Hematopoietic multipotent progenitor cell treated with erythropoietin and hydrocortisone succinate and interleukin-3 and kit ligand, for 4 days (in vitro differentiated cells): ENCODE data around the gene UGT2B7.
"Not testable (repeated sequence)": the region's sequence is repeated elsewhere in the genome, so short reads cannot be mapped to it uniquely, and the experiment has no call there.

Experiments
- DNase-seq: peaks from one replicate; pipeline ENCODE4 v3.0.0-alpha.2; 2015

Gene UGT2B7

DNA sequence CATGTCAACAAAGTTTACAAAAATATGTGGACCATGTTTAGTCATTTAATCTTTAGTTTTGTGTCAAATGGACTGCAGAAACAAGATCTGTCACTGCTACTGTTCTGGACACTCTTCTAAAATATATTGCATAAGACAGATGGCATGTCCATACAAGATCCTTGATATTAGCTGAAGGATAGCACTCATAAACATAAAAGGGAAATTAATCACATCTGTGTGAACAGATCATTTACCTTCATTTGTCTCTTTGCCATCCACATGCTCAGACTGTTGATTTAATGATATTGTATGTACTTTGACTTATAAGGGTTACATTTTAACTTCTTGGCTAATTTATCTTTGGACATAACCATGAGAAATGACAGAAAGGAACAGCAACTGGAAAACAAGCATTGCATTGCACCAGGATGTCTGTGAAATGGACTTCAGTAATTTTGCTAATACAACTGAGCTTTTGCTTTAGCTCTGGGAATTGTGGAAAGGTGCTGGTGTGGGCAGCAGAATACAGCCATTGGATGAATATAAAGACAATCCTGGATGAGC lies at the start of gene UGT2B7:
TSS of gene UGT2B7 (plus strand) at position 364 of the 546 bp plus-strand sequence. CDS start at position 411, 47 bp downstream.
- no peak for DNase-seq

DNA sequence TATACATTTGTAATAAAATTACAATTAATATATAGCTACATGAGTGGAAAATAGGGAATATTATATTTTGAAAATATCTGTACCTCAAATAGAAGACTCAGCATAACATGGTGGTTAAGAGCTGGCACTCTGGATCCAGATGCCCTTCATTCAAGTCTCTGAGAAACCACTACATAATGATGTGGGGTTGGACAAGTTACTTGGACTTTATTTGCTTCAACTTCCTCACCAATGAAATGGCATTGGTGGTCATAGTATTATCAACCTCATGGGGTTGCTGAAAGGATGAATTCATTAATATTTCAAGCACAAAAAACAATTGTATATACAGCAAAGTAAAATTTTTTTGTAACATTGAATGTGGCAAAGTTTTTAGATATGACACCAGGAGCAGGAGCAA lies 46.4 kb upstream of the UGT2B7 start:
- no peak for DNase-seq

DNA sequence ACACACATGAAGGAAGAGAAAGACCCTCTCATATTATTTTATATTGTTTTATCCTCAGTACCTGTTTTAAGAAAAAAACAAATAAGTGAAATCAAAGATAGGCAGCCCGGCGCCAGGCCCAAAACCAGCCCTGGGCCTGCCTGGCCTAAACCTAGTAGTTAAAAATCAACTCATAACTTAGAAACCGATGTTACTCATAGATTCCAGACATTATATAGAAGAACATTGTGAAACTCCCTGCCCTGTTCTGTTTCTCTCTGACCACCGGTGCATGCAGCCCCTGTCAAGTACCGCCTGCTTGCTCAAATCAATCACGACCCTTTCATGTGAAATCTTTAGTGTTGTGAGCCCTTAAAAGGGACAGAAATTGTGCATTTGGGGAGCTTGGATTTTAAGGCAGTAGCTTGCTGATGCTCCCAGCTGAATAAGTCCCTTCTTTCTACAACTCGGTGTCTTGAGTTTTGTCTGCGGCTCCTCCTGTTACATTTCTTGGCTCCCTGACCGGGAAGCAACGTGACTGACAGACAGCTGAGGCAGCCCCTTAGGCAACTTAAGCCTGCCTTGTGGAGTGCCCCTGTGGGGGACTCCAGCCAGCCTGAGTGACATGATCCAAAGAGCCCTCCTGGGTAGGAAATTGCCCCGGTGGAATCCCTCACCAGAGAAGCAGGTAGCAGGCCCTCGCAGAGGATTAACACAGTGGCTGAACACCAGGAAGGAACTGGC lies 45.3 kb upstream of the UGT2B7 start:
- DNase-seq: not testable (repeated sequence)

DNA sequence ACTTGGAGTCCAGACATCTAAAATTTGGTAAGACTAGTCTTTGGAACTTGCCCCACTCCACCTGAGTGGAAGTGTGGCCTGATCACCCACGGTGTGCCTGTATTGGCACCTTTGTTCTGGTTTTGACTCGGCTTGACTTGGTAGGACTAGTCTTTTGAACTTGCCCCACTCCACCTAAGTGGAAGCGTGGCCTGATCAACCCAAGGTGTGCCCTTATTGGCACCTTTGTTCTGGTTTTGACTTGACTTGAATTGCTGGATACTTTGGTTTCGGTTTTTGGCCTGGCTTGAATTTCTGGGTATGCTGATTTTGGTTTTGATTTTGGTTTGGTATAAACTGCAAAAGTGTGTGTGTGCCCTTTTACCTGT lies 44.7 kb upstream of the UGT2B7 start:
- no peak for DNase-seq

DNA sequence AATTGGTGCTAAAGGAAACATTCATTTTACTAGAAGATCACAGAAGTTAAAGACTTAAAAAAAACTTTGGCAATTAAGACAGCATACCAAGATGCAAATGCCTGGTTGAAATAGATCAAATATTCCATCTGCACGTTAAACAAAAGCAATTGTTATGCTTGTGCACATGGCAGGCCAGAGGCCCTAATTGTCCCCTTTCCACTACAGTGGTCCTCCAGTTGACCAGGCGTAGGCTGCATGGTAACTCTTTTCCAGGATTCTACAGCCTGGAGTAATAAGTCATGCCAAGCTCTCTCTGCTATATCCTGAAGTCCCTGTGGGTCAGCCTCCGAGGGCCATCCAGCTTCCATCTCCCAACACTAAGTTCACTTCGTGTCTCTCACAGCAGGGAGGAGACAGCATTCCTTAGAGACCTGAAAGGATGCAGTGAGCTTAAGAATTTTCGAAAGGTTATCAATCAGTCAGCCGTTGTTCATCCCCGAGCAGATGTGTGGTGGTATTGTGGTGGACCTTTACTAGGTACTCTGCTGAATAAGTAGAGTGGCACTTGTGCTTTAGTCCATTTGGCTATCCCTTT lies 42.9 kb upstream of the UGT2B7 start:
- DNase-seq: not testable (repeated sequence)

DNA sequence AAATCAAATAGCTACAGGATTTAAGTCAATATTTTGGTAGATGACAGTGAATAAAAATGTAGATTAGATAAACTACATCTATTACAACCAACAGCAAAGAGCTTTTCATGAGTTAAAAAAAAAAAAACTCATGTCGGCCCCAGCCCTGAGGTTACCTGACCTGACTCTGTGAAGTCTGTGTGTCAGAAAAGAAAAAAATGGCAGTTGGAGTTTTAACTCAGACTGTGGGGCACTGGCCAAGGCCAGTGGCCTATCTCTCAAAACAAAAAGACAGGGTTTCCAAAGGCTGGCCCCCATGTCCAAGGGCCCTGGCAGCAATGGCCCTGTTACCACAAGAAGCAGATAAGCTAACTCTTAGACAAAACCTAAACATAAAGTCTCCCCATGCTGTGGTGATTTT lies 42.2 kb upstream of the UGT2B7 start:
- not testable (repeated sequence) for DNase-seq

DNA sequence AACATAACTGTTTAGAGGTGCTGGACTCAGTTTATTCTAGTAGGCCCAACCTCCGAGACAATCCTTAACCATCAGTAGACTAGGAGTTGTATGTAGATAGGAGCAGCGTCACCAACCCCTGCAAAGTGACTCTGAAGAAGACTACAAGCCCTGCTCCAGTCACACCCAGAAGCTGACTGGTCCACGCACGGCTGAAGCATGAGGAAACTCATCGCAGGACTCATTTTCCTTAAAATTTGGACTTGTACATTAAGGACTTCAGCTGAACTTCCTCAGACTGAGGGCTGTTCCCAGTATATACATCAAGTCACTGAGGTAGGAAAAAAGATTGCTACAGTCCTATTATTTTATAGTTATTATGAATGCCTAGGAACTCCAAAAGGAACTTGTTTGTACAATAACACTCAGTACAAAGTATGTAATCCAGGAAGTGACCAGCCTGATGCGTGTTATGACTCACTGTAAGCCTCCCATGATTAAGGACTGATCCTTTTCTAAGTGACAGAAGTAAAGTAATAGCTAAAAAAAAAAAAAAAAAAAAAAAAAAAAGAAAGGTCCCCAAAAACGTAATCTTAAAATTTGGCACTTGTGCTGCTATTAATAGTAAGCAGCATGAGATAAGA lies 41.6 kb upstream of the UGT2B7 start:
- DNase-seq: peak; percentile 19

DNA sequence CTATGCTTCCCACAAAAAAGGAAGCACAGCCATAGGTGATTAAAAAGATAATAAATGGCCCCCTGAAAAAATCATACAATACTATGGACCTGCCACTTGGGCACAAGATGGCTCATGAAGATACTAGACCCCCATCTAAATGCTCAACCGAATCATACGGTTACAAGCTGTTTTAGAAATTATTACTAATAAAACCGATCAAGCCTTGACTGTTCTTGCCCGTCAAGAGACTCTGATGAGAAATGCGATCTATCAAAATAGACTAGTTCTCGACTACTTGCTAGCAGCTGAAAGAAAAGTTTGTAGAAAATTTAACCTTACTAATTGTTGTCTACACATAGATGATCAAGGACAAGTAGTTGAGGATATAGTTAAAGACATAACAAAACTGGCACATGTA lies 40.1 kb upstream of the UGT2B7 start:
- DNase-seq: no peak

DNA sequence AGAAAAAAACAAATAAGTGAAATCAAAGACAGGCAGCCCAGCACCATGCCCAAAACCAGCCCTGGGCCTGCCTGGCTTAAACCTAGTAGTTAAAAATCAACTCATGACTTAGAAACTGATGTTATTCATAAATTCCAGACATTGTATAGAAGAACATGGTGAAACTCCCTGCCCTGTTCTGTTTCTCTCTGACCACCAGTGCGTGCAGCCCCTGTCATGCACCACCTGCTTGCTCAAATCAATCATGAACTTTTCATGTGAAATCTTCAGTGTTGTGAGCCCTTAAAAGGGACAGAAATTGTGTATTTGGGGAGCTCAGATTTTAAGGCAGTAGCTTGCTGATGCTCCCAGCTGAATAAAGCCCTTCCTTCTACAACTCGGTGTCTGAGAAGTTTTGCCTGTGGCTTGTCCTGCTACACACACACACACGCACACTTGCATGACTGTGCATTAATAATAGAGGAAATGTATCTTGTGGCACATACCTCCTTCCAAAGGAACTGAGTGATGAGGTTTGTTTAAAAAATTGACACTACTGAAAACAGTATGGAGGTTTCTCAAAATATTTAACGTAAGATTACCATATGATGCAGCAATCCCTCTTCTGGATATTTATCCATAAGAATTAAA lies 39.2 kb upstream of the UGT2B7 start:
- DNase-seq: peak; percentile 28

DNA sequence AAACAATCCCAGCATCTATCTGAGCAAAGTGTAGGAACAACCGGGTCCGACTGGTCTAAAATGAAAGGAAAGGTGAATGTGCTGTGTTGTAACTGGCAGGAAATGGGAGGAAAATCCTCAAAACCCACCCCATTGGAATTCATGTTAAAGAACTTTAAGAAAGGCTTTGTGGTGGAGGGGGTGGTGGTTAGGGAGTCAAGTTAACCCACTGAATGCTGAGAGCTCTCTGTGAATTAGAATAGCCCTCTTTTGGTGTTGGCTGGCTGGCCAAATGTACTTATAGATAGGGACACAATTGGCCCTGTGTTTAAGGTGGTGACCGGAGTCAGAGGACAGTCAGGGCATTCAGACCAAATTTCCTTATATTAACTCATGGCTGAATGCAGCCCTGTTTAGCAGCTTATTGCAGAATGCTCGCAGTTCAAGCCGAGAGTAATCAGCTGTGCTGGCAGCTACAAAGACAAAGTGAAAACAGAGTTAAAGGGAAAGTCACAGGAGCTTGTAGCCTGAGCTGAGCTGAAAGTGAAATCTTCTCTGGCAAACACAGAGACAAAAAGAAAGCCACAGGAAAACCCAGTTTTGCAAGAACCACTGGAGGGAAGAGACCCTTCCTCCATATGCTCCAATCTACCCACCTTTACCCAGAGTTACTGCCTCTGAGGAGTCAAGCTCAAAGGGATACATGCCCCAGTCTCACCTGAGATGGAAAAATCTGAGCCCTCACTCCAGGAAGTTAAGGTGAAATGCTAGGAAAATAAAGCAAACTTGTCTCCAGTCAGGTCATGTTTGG lies 38.5 kb upstream of the UGT2B7 start:
- DNase-seq: no peak

DNA sequence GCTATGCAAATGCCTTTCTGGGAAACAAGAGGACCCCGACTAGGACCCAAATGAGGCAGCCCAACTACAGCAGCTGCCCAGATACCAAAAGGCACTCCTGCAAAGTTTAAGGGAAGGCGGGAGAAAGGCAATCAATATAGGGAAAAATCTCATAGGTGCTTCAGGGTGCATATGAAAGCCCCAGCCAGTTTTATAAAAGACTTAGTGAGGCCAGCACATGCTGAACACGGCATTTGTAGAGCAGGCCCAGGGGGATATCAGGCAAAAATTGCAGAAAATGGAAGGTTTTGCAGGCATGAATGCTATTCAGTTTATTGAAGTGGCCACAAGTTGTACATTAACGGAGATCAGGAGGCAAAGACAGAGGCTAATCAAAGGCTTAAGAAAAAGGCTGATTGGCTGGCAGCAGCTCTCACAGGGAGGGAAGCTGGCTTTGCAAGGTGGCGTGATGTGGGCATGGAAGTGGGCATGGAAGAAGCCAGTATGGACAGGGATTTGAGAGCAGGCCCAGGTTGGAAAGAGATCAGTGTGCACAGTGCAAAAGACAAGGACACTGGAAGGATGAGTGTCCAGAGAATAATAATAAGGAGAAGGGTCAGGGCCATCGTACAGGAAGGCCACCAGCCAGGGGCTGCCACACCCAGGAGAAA lies 37.7 kb upstream of the UGT2B7 start:
- DNase-seq: no peak

DNA sequence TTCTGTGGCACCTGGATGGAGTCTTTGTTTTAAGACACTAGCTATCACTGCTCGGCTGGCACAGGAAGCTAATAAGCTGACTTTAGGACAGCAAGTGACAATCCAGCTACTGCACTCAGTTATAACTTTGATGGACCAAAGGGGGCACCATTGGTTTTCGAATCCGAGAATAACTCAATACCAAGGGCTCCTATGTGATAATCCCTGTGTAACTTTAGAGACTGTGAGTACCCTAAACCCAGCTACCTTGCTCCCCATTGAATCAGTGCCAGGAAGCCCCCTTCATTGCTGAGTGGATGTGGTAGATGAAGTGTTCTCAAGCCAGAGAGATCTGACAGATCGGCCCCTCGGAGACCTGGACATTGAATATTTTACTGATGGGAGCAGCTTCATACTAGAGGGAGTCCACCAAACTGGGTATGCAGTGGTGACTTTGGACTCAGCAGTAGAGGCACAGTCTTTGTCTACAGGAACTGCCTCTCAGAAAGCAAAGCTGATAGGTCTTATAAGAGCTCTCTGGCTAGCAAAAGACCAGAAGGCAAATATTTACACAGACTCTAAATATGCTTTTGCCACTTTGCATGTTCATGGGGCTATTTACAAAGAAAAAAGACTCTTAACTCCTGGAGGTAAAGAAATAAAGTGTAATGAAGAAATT lies 35.5 kb upstream of the UGT2B7 start:
- DNase-seq: peak; percentile 42

DNA sequence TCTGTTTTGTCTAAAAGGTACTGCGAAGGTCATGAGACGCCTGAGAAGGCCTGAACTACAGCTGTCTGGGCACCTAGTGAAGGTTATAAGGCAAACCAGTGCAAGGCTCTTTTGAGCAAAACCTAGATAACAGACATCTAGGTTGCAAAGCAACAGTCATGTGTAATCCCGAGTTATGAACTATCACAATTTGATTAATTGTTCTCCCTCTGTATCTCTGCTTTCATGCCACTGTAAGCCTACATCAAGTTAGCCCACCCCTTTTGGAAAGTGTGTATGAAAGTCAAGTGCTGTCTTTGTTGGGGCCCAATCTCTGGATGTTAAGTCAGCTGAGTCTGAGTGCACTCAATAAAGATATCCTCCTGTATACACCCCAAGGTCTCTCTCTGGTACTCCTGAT lies 31.9 kb upstream of the UGT2B7 start:
- no peak for DNase-seq

DNA sequence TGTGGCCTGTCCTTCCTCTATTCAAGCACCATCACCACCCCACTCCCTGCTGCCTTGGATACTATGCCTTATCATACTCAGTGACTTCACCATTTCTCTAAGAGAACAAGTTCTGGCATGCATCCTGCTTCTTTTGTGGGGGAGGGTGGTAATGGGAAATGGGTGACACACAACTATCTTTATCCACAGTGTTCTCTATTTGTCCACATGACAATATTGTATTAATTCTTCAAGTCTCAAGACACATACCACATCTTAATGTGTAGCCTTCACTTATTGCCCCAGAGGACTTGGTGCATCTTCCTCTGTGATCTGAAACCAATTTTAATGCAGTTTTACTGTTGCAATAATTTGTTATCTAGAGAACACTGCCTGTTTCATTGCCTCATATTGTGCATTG lies 29.3 kb upstream of the UGT2B7 start:
- no peak for DNase-seq

DNA sequence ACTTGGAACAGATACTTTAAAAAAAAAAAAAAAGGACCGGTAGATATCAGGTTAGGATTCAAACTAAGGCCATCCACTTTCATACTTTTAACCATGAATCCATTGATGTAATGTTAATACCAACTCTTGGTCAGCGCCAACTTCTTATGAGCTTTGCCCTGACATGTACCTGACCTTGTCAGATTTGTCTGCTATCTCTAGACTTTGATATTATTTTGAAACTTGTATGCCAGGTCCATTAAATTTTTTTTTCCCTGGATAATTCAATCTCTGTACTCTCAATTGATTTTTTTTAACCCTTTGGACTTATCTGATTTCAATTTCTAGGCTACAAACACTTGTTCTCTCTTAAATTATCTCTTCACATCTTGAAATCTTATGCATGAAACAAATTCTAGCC lies 27.2 kb upstream of the UGT2B7 start:
- DNase-seq: no peak

DNA sequence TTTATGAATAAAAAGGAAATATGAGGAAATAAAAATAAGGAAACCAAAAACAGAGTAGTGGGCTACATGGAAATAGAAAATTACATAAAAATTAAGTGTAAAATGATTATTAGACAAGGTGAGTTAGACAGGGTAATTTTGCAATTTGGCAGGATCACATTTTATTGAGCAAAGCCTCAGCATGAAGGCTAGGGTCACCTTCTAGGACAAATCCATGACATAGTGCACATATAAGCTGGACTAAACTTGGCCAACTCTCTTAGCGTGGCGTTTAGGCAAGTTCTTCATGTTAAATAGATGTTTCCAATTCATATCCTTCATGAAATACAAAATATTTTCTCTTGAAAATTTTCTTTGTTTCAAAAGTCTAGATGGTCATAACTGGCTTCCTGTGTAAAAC lies 25.7 kb upstream of the UGT2B7 start:
- no peak for DNase-seq

DNA sequence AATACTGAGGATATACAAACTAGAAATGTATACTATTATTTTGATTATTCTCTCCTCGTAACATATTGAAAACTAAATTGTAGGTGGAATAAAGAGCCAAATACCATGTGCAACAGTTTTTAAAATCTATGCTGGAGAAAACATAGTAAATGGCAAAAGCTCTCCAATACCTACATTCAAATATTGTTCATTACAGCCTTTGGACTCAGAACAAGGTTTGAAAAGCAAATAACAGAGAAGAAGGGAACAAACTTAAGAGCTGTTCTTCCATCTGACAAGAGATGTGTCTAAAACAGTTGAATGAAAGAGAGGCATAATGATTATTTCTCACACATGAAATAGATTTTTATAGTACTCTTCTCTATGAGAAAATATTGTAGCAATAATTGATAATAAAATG lies 25.0 kb upstream of the UGT2B7 start:
- DNase-seq: no peak

DNA sequence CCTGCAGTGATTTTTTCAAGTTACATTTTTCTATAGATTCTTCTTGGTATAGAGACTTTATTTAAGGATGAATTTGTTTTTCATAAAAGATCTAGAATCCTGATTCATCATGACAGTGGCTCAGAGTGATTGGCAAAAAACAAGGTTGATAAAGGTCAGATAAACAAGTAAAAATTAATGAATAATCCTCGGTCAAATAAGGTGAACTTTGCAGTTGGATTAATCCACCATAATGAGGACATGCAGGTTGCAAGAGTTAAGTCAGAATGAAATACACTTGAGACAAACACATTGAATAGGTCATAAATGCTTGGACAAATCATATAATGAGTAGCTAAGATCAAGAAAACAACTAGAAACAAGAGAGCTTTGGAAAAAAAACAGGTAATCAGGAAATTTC lies 22.9 kb upstream of the UGT2B7 start:
- DNase-seq: no peak

DNA sequence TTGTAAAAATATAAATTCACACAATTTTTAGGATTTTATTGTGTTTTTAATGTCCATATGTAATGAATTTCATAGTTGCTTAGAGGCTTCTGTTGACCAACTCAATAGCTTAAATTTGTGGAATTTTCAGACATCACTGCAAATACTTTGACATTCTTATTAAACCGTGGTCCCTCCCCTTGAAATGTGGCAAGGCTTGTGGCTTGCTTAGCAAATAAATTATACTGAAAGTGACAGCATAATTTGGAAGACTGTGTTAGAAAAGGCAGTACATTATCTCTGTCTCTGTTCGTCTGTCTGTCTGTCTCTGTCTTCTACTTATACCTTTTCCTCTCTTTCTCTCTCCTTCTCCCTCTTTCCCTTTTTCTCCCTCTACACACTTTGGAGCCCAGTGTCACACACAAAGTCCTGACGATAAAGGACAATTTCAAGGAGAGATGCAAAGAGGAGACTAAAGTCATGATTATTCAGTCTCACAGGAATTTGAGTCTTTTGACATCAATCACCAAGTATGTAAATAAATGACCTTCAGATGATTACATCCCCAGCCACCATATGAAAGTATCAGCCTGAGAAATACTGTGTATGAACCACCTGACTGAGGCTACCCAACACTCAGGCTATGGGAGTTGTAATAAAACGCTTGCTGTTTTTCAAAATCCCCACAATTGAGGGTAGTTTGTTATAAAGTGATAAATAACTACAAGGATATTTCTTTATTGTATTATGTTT lies 21.0 kb upstream of the UGT2B7 start:
- DNase-seq: no peak

DNA sequence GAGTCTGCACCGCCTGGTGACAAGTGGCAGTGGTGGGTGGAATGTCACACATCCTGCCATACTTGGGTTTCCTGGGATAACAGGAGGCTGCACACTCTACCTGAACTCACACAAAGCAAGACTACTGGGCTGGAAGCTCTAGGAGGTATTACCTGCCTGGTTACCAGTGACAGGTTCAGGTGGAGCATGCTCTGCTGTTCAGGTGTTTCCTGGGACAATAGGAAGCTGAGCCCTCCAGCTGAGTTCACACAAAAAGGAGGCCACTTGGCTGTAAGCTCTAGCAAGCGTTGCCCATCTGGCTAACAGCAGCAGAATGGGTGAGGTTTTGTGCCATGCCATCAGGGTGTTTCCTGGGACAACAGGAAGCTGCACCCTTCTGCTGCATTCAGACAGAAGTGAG lies 17.4 kb upstream of the UGT2B7 start:
- DNase-seq: no peak

DNA sequence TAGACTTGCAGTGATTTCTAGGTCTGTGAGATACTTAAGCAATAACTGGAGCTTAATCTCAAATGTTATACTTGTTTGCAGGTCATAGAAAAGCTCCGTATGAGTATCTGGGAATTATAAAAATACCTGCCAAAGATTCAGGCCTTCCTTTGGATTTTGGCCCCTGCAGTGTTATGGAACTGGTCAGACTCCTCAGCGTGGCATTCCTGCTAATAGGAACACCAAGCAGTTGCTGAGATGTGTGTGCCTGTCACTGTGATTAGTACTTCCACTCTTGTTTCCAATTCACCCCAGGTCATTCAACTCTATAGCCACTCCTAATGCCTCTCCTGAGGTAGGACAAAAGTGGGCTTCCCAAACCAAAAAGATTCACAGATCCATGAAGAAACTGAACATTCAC lies 7.8 kb upstream of the UGT2B7 start:
- DNase-seq: no peak
